Panc1 (cell line): ENCODE results near the gene LENG8. TPM values are rescaled to one million over a fixed set of nuclear protein-coding genes. Genes with fewer than 3 reads are reported as not detected.

Source experiments
- ATAC-seq: fragments of 200-7000 bp; cut with Tn5 transposase; 2 replicates; pipeline ENCODE4 v1.9.1; 2020; ENCODE audit warnings: mild to moderate bottlenecking, moderate library complexity
- BruUV-seq: library from RNA; stranded (reverse); fragments of 400-500 nt; replicated peaks from 2 replicates; lab custom pipeline; 2021; lab: Mats Ljungman, UMichigan
- CTCF ChIA-PET: fragments of 300-600 bp; sonication (Branson Sonifier 250); formaldehyde crosslinking; loops from one replicate; lab custom pipeline; 2022; ENCODE audit warnings: antibody characterized with exemption; lab: Charles Lee
- POLR2A ChIA-PET: fragments of 300-600 bp; sonication (Branson Sonifier 250); formaldehyde crosslinking; loops from one replicate; lab custom pipeline; 2022; ENCODE audit warnings: antibody characterized with exemption; lab: Charles Lee
- DNase-seq: peaks from one replicate; pipeline ENCODE4 v3.0.0-alpha.2; 2010; ENCODE audit warnings: low read depth, low spot score
- H3K27ac ChIP-seq: 2 replicates; pipeline ENCODE4 v1.5.1; 2011; ENCODE audit warnings: mild to moderate bottlenecking, low read length, inconsistent platforms
- H3K27me3 ChIP-seq: fragments of 200-500 bp; sonication (Bioruptor generic); 2 replicates; pipeline ENCODE4 v1.6.0; 2014; ENCODE audit warnings: low read length, inconsistent platforms; ENCODE audit not compliant: control insufficient read depth, insufficient read depth
- H3K36me3 ChIP-seq: fragments of 200-500 bp; sonication (Bioruptor generic); 2 replicates; pipeline ENCODE4 v1.5.1; 2014; ENCODE audit warnings: inconsistent platforms, mild to moderate bottlenecking, low read length, moderate library complexity; ENCODE audit not compliant: control insufficient read depth, insufficient read depth
- H3K4me1 ChIP-seq: 2 replicates; pipeline ENCODE4 v1.5.1; 2011; ENCODE audit warnings: inconsistent platforms, mild to moderate bottlenecking, low read length, moderate library complexity; ENCODE audit not compliant: control insufficient read depth, insufficient read depth
- H3K4me3 ChIP-seq, 2 experiments: 2 replicates each; pipeline ENCODE4 v1.5.1; 2011 to 2012; ENCODE audit warnings: low read depth in 2 of 2, low read length in 2 of 2, mild to moderate bottlenecking in 2 of 2, inconsistent platforms in 1 of 2, moderate library complexity in 1 of 2
- H3K9me3 ChIP-seq: fragments of 200-500 bp; sonication (Bioruptor generic); 2 replicates; pipeline ENCODE4 v1.5.1; 2014; ENCODE audit warnings: low read depth, mild to moderate bottlenecking, inconsistent platforms, low read length, moderate library complexity; ENCODE audit not compliant: control insufficient read depth, insufficient read depth
- POLR2AphosphoS5 ChIP-seq: IDR thresholded peaks from 2 replicates; pipeline ENCODE4 v1.6.1; 2012; ENCODE audit warnings: mild to moderate bottlenecking, low read depth, low read length, moderate library complexity
- SIN3A ChIP-seq: IDR thresholded peaks from 2 replicates; pipeline ENCODE4 v1.6.1; 2012; ENCODE audit warnings: low read depth, mild to moderate bottlenecking, low read length, moderate library complexity, borderline replicate concordance; ENCODE audit not compliant: insufficient read depth
- in situ Hi-C: cut with HindIII; loops from 2 replicates; pipeline ENCODE4 v1.10.0; 2016; ENCODE audit warnings: low sequenced_read_pairs, low pct_unique_long_range_greater_than_20kb
- intact Hi-C: fragments of 100-400 bp; cut with micrococcal nuclease; formaldehyde crosslinking; loops from one replicate; pipeline ENCODE4 v1.10.0; 2022; ENCODE audit not compliant: unreplicated experiment
- total RNA-seq: library from RNA; stranded (reverse); gene quantifications from one replicate; pipeline ENCODE4 v1.2.1, GENCODE V29; 2021; ENCODE audit not compliant: unreplicated experiment
- TF ChIP-seq, protein P1 (sequence below): fragments of 450-650 bp; IDR thresholded peaks from 2 replicates; pipeline ENCODE4 v1.5.1; 2017; ENCODE audit warnings: mild to moderate bottlenecking
- TF ChIP-seq, protein P2 (sequence below), 2 experiments: IDR thresholded peaks; 2 replicates each; pipeline ENCODE4 v1.6.1; 2011 to 2012; ENCODE audit warnings: low read depth in 2 of 2, control low read depth in 1 of 2, low read length in 1 of 2, mild to moderate bottlenecking in 1 of 2, moderate library complexity in 1 of 2; ENCODE audit not compliant: insufficient read depth in 1 of 2

LENG8 gene
- total RNA-seq, 1 experiment from 2014 or later, result 268 TPM

DNA sequence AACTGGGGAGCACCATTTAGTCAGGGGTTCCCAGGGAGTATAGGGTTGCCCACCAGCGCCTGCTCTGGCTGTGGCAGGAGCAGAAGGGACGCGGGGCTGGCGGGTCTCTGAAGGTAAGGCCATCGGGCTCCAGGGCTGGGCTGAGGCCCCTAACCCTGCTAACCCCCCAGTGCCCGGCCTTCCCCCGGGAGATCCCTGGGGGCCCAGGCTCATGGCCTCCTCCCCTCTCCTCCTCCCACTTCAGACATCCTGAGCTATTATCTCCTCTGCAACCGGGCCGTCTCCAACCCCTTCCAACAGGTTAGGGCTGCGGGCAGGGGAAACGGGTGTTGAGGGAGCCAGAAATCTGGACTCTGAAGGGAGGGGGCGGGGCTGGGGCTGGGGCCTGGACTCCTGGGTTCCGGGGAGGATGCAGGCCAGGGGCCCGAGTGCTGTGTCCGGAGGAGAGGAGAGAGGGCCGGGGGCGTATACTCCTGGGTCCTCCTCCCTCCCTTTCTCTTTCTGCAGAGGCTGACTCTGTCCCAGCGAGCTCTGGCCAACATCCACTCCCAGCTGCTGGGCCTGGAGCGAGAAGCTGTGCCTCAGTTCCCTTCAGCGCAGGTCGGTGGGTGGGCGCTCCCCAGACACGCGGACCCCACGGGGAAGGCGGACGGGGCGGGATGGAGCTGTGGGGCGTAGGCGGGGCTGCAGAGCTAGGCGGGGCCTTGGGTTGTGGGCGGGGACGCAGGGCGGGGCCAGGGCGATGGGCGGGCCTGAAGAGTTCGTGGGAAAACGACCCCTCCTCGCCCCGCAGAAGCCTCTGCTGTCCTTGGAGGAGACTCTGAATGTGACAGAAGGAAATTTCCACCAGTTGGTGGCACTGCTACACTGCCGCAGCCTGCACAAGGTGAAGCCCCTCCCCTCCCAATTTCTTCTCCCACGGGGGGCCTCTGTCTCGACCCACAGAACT, 18.4 kb upstream of the LENG8 start:
- peaks cover 28% of the 10 kb centered on the region for H3K4me1 ChIP-seq
- TF ChIP-seq SIN3A (no peak), POLR2AphosphoS5 (peak; percentile 49; the same call in 1 of the 2 replicates)
- TF ChIP-seq, protein P1, sequence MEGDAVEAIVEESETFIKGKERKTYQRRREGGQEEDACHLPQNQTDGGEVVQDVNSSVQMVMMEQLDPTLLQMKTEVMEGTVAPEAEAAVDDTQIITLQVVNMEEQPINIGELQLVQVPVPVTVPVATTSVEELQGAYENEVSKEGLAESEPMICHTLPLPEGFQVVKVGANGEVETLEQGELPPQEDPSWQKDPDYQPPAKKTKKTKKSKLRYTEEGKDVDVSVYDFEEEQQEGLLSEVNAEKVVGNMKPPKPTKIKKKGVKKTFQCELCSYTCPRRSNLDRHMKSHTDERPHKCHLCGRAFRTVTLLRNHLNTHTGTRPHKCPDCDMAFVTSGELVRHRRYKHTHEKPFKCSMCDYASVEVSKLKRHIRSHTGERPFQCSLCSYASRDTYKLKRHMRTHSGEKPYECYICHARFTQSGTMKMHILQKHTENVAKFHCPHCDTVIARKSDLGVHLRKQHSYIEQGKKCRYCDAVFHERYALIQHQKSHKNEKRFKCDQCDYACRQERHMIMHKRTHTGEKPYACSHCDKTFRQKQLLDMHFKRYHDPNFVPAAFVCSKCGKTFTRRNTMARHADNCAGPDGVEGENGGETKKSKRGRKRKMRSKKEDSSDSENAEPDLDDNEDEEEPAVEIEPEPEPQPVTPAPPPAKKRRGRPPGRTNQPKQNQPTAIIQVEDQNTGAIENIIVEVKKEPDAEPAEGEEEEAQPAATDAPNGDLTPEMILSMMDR, result peak; percentile 70; the same call in 1 of the 2 replicates
- no peaks in the 10 kb centered on the region for H3K9me3 ChIP-seq
- in situ Hi-C loops, result no loop called here
- no peaks in the 10 kb centered on the region for H3K27me3 ChIP-seq
- CTCF ChIA-PET, result interaction anchor here (0.6 to 1.4 kb wide), 6 partner anchors 10 to 1403 kb away, joined by 3 to 6 read pairs (median 4); no protein-coding TSS in a partner anchor
- POLR2A ChIA-PET, result interaction anchor here (0.5 to 0.6 kb wide), 2 partner anchors 55 to 156 kb away, joined by 3 to 7 read pairs; no protein-coding TSS in a partner anchor
- ATAC-seq (peak; percentile 73), DNase-seq (no peak)
- no peaks in the 10 kb centered on the region for H3K36me3 ChIP-seq
- peak overlapping the region; percentile 29 to 40 for H3K4me3 ChIP-seq
- intact Hi-C loops, result no loop called here
- no TSS peak for BruUV-seq
- H3K27ac ChIP-seq, result no peak overlapping the region; the same call in 1 of the 2 replicates

DNA sequence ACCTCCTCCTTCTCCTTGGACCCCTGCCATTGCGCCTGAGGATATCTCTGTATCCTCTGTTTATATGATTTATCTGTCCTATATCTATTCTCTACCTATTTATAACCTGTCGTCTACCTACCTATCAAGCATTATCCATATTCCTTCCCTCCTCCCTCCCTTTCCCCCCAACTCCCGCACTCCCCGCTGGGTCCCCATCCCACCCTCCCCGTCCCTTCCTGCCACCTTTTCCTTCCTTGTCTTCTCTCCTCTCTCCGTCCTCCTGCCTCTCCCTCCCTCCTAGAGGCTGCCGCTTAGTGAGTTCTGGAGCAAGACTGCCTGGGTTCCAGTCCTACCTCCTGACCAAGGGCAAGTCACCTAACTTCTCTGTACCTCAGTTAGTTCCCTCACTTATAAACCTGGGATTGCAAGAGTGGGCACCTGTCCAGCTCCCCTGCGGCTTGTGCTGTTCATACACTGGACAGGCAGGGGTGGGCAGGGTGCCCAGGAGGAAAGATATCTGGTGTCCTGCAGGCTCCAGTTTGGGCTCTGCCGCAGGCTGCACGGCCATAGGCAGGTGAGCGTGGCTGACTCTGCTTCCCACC, 17.7 kb upstream of the LENG8 start:
- ATAC-seq (peak; percentile 23), DNase-seq (no peak)
- intact Hi-C loops, result no loop called here
- Histone ChIP-seq H3K9me3 (no peaks in the 10 kb centered on the region), H3K4me1 (peaks cover 24% of the 10 kb centered on the region), H3K27me3 (no peaks in the 10 kb centered on the region), H3K36me3 (no peaks in the 10 kb centered on the region), H3K4me3 (peak overlapping the region in 1 of 2 experiments; percentile 40; a peak in 3 of 4 replicates), H3K27ac (no peak overlapping the region; the same call in 1 of the 2 replicates)
- ChIA-PET POLR2A (no interaction called here), CTCF (interaction anchor here (0.6 to 1.4 kb wide), 2 partner anchors 46 to 1402 kb away, joined by 3 to 5 read pairs; no protein-coding TSS in a partner anchor)
- BruUV-seq, result no TSS peak
- in situ Hi-C loops, result no loop called here
- TF ChIP-seq, protein P2, sequence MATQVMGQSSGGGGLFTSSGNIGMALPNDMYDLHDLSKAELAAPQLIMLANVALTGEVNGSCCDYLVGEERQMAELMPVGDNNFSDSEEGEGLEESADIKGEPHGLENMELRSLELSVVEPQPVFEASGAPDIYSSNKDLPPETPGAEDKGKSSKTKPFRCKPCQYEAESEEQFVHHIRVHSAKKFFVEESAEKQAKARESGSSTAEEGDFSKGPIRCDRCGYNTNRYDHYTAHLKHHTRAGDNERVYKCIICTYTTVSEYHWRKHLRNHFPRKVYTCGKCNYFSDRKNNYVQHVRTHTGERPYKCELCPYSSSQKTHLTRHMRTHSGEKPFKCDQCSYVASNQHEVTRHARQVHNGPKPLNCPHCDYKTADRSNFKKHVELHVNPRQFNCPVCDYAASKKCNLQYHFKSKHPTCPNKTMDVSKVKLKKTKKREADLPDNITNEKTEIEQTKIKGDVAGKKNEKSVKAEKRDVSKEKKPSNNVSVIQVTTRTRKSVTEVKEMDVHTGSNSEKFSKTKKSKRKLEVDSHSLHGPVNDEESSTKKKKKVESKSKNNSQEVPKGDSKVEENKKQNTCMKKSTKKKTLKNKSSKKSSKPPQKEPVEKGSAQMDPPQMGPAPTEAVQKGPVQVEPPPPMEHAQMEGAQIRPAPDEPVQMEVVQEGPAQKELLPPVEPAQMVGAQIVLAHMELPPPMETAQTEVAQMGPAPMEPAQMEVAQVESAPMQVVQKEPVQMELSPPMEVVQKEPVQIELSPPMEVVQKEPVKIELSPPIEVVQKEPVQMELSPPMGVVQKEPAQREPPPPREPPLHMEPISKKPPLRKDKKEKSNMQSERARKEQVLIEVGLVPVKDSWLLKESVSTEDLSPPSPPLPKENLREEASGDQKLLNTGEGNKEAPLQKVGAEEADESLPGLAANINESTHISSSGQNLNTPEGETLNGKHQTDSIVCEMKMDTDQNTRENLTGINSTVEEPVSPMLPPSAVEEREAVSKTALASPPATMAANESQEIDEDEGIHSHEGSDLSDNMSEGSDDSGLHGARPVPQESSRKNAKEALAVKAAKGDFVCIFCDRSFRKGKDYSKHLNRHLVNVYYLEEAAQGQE (IDR thresholded peaks at IDR 0.05; ENCODE audit: insufficient read depth in 1 of 2, low read depth in 2 of 2, low read length in 1 of 2), result no peak
- TF ChIP-seq POLR2AphosphoS5, result no peak
- TF ChIP-seq SIN3A, result no peak
- TF ChIP-seq, protein P1, result 0 out of 2 replicates have a peak, but pooled peaks have one; percentile 12
